Upper lobe of left lung (tissue), 6 donors: ENCODE results near the gene YY2. TPM values are rescaled to one million over a fixed set of nuclear protein-coding genes. Genes with fewer than 3 reads are reported as not detected.

Source experiments
- ATAC-seq, 2 donors: fragments of 200-7000 bp; cut with Tn5 transposase; one replicate each; pipeline ENCODE4 v1.9.1; 2022; ENCODE audit warnings: mild to moderate bottlenecking in 2 of 2, moderate library complexity in 2 of 2; ENCODE audit not compliant: low FRiP score in 2 of 2
- DNase-seq, 2 donors: peaks; one replicate each; pipeline ENCODE4 v3.0.0-alpha.2; 2019 to 2020
- H3K27ac ChIP-seq, 4 donors: fragments of 200-600 bp; sonication (generic); one replicate each; pipeline ENCODE4 v1.5.1; 2016 to 2019
- H3K27me3 ChIP-seq, 4 donors: fragments of 200-600 bp; sonication (generic); one replicate each; pipeline ENCODE4 v1.5.1; 2017 to 2019
- H3K36me3 ChIP-seq, 4 donors: fragments of 200-600 bp; sonication (generic); one replicate each; pipeline ENCODE4 v1.5.1; 2016 to 2019
- H3K4me1 ChIP-seq, 4 donors: fragments of 200-600 bp; sonication (generic); one replicate each; pipeline ENCODE4 v1.5.1; 2018 to 2019
- H3K4me3 ChIP-seq, 4 donors: fragments of 200-600 bp; sonication (generic); one replicate each; pipeline ENCODE4 v1.5.1; 2017 to 2019; ENCODE audit warnings: mild to moderate bottlenecking in 2 of 4, moderate library complexity in 1 of 4
- H3K9me3 ChIP-seq, 4 donors: fragments of 200-600 bp; sonication (generic); one replicate each; pipeline ENCODE4 v1.5.1; 2018 to 2019
- CTCF ChIP-seq, 6 experiments: fragments of 450-650 bp in 4 of 6; fragments of 200-600 bp in 2 of 6; sonication (generic) in 2 of 6; IDR thresholded peaks; one replicate each; pipeline ENCODE4 v1.5.1; 2016 to 2019; ENCODE audit warnings: antibody characterized with exemption in 6 of 6
- EP300 ChIP-seq, 4 donors: sonication (generic); formaldehyde crosslinking; IDR thresholded peaks; one replicate each; pipeline ENCODE4 v1.5.1; 2017; ENCODE audit warnings: antibody characterized with exemption in 4 of 4, control low read depth in 2 of 4
- POLR2A ChIP-seq, 4 donors: fragments of 450-650 bp; IDR thresholded peaks; one replicate each; pipeline ENCODE4 v1.5.1; 2016 to 2017; ENCODE audit warnings: antibody characterized with exemption in 4 of 4, mild to moderate bottlenecking in 2 of 4
- POLR2AphosphoS5 ChIP-seq, 2 donors: sonication (generic); formaldehyde crosslinking; IDR thresholded peaks; one replicate each; pipeline ENCODE4 v1.5.1; 2017; ENCODE audit warnings: antibody characterized with exemption in 2 of 2
- WGBS, 2 donors: methylation state at CpG; one replicate each; pipeline ENCODE4 v1.1.5; 2017 to 2018; 5-methylcytosine and 5-hydroxymethylcytosine counted together
- total RNA-seq, 6 donors: library from RNA; depleted of rRNA in 4 of 6; stranded (reverse); fragments of >200 nt in 4 of 6; gene quantifications; one replicate each; pipeline versions ENCODE4 v1.1.0 to v1.2.1, GENCODE V29; 2016 to 2021
- donor health status: DM: no; HTN: no; CAD: no; lungs with moderate emphysema.
- donor health status: DM: no; HTN: yes; CAD: no; lungs with severe emphysema.

The YY2 gene
- total RNA-seq, 6 donors from 2014 or later = 0.71 to 7.3 (median 3.0) TPM

GRCh38 chrX:21838937-21839333, 16.9 kb upstream of the YY2 start:
- Histone ChIP-seq H3K27me3 (no peaks in the 10 kb centered on the region), H3K4me1 (peaks cover 0 to 10% (median 2%) of the 10 kb centered on the region in 4 donors), H3K27ac (peak overlapping the region; percentile 84 to 88 (median 86)), H3K36me3 (no peaks in the 10 kb centered on the region), H3K4me3 (peak overlapping the region; percentile 44 to 72 (median 67)), H3K9me3 (no peaks in the 10 kb centered on the region)
- DNase-seq (no peak), ATAC-seq (peak in 1 of 2 donors; percentile 37)
- WGBS, 2 donors = 5 to 30% methylated on average over 4 of the region's 4 CpGs
- TF ChIP-seq EP300 (IDR thresholded peaks at IDR 0.05) = no peak
- no peak for TF ChIP-seq CTCF (IDR thresholded peaks at IDR 0.05)
- TF ChIP-seq POLR2A (IDR thresholded peaks at IDR 0.05) = no peak
- no peak for TF ChIP-seq POLR2AphosphoS5 (IDR thresholded peaks at IDR 0.05)

- WGBS, 2 donors = 0 to 41% methylated on average over 1 to 61 of the region's 61 CpGs
- peak within 1 kb of the TSS; percentile 84 to 88 (median 86) for H3K27ac ChIP-seq
Observed at GRCh38 chrX:21839334-21840192, 16.2 kb upstream of the YY2 start, which contains the start of gene MBTPS2. Gene MBTPS2, plus strand, starts transcription at chrX:21839617. Its CDS starts 118 bp downstream, at chrX:21839735.

GRCh38 chrX:21840193-21840545, 15.6 kb upstream of the YY2 start:
- WGBS, 2 donors = 11 to 38% methylated on average over 6 of the region's 6 CpGs
- ATAC-seq (no peak), DNase-seq (no peak)
- H3K4me1 ChIP-seq = peaks cover 0 to 10% (median 2%) of the 10 kb centered on the region in 4 donors
- H3K4me3 ChIP-seq = peak overlapping the region; percentile 45 to 72 (median 67)
- H3K27ac ChIP-seq = peak overlapping the region; percentile 84 to 88 (median 86)
- H3K27me3 ChIP-seq = no peaks in the 10 kb centered on the region
- no peaks in the 10 kb centered on the region for H3K9me3 ChIP-seq
- TF ChIP-seq CTCF (IDR thresholded peaks at IDR 0.05) (no peak), POLR2A (IDR thresholded peaks at IDR 0.05) (no peak)
- H3K36me3 ChIP-seq = no peaks in the 10 kb centered on the region

More at GRCh38 chrX:21839334-21840192, 16.2 kb upstream of the YY2 start, which contains the start of gene MBTPS2:
- Histone ChIP-seq H3K4me3 (peak within 1 kb of the TSS; percentile 45 to 72 (median 67)), H3K4me1 (peaks cover 0 to 10% (median 2%) of the 10 kb centered on the region in 4 donors), H3K27me3 (no peaks in the 10 kb centered on the region), H3K36me3 (no peaks in the 10 kb centered on the region), H3K9me3 (no peaks in the 10 kb centered on the region)
- no peak for TF ChIP-seq EP300 (IDR thresholded peaks at IDR 0.05)
- TF ChIP-seq POLR2A (IDR thresholded peaks at IDR 0.05) = peak; percentile 28 to 74 (median 63)
- TF ChIP-seq CTCF (IDR thresholded peaks at IDR 0.05) = peak in 2 of 6 experiments; percentile 24 to 35
- TF ChIP-seq POLR2AphosphoS5 (IDR thresholded peaks at IDR 0.05) = peak; percentile 62 to 73
- DNase-seq (peak; percentile 79 to 90), ATAC-seq (peak; percentile 94 to 98)

GRCh38 chrX:21843179-21843578, 12.6 kb upstream of the YY2 start:
- no peak for TF ChIP-seq EP300 (IDR thresholded peaks at IDR 0.05)
- no peak for TF ChIP-seq POLR2A (IDR thresholded peaks at IDR 0.05)
- TF ChIP-seq POLR2AphosphoS5 (IDR thresholded peaks at IDR 0.05) = no peak
- no peak for TF ChIP-seq CTCF (IDR thresholded peaks at IDR 0.05)
- Histone ChIP-seq H3K27me3 (no peaks in the 10 kb centered on the region), H3K27ac (no peak overlapping the region), H3K9me3 (no peaks in the 10 kb centered on the region), H3K4me3 (no peak overlapping the region), H3K36me3 (peaks cover 0 to 15% (median 0%) of the 10 kb centered on the region in 4 donors), H3K4me1 (peaks cover 0 to 10% (median 2%) of the 10 kb centered on the region in 4 donors)
- no peak for ATAC-seq
- DNase-seq = no peak
- 54 to 72% methylated on average over 5 of the region's 5 CpGs for WGBS, 2 donors
